ENCODE measurements around the gene ITGA6.

ITGA6 gene

DNA sequence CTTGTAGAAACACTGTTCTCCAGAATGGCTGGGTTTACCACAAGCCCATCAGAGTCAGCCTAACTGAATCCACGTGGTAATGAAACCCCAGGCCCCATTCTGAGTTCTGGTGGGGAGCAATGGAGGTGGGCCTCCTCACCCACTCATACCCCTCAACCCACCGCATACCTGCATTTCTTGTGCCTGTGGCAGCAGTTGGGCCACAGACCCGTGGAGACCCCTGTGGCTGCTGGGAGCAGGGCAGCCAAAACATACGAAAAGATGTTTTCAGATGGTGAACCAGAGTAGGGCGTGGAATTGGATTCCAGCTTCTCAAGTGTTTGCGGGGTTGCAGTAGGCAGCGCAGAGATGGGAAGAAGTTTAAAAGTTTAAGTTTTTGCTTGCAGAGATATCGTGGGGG is 51.0 kb downstream of the ITGA6 start (continued):
- TF ChIP-seq ESRRG (CRISPR knock-in tag; IDR thresholded peaks at IDR 0.05): no peak

DNA sequence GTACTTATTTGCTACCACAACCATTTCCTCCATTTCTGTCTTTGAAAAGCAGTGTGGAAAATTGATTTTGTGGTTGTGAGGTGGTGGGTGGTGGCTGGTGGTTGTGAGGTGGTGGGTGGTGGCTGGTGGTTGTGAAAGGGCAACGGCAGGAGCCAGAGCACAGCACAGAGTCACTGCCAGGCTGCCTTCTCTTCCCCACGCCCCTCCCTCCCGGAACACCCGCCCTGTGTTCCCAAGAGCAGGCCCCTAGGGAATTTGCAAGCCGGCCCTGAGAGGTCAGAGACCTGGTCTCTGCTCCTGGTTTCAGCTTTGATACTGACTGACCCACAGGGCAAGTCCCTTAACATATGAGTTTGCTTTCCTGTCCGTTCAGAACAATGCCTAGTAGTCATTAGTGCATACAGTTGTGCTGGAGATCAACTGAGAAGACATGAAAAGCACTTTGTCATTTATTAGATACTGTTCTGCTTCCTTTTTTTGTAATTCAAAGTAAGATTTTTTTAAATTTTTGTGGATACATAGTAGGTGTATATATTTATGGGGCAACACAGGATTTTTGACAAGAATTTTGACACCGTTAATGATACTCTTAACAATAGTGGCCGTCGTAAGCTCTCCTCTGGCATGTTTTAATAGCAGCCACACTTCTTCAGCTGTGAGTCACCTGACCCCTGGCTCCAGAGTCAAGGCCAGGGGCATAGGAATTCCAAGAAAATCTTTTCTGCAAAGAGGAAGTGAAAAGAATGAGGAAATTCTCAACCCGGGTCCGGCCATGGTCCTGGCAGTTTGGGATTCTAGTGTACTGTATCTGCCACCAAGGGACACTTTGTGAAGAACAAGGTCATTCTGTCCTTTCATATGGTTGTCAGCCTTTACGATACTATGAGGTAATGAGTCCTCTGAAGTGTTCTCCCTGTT is 53.2 kb downstream of the ITGA6 start:
- no peak for TF ChIP-seq ZNF8 (CRISPR knock-in tag; IDR thresholded peaks at IDR 0.05)
- TF ChIP-seq ZNF70 (CRISPR knock-in tag; IDR thresholded peaks at IDR 0.05): no peak
- TF ChIP-seq, protein P1, sequence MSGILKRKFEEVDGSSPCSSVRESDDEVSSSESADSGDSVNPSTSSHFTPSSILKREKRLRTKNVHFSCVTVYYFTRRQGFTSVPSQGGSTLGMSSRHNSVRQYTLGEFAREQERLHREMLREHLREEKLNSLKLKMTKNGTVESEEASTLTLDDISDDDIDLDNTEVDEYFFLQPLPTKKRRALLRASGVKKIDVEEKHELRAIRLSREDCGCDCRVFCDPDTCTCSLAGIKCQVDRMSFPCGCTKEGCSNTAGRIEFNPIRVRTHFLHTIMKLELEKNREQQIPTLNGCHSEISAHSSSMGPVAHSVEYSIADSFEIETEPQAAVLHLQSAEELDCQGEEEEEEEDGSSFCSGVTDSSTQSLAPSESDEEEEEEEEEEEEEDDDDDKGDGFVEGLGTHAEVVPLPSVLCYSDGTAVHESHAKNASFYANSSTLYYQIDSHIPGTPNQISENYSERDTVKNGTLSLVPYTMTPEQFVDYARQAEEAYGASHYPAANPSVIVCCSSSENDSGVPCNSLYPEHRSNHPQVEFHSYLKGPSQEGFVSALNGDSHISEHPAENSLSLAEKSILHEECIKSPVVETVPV (CRISPR knock-in tag; IDR thresholded peaks at IDR 0.05): no peak
- TF ChIP-seq, protein P2, sequence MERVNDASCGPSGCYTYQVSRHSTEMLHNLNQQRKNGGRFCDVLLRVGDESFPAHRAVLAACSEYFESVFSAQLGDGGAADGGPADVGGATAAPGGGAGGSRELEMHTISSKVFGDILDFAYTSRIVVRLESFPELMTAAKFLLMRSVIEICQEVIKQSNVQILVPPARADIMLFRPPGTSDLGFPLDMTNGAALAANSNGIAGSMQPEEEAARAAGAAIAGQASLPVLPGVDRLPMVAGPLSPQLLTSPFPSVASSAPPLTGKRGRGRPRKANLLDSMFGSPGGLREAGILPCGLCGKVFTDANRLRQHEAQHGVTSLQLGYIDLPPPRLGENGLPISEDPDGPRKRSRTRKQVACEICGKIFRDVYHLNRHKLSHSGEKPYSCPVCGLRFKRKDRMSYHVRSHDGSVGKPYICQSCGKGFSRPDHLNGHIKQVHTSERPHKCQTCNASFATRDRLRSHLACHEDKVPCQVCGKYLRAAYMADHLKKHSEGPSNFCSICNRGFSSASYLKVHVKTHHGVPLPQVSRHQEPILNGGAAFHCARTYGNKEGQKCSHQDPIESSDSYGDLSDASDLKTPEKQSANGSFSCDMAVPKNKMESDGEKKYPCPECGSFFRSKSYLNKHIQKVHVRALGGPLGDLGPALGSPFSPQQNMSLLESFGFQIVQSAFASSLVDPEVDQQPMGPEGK (CRISPR knock-in tag; IDR thresholded peaks at IDR 0.05; ENCODE audit: borderline replicate concordance): no peak
- no peak for TF ChIP-seq GLIS3 (CRISPR knock-in tag; IDR thresholded peaks at IDR 0.05)
- no peak for TF ChIP-seq OSR1 (CRISPR knock-in tag; IDR thresholded peaks at IDR 0.05)
- no peak for TF ChIP-seq ZFP3 (CRISPR knock-in tag; IDR thresholded peaks at IDR 0.05)
- no peak for TF ChIP-seq TCF4 (CRISPR knock-in tag; IDR thresholded peaks at IDR 0.05; ENCODE audit: borderline replicate concordance)
- TF ChIP-seq BACH2 (CRISPR knock-in tag; IDR thresholded peaks at IDR 0.05; ENCODE audit: borderline replicate concordance): no peak
- TF ChIP-seq, protein P3, sequence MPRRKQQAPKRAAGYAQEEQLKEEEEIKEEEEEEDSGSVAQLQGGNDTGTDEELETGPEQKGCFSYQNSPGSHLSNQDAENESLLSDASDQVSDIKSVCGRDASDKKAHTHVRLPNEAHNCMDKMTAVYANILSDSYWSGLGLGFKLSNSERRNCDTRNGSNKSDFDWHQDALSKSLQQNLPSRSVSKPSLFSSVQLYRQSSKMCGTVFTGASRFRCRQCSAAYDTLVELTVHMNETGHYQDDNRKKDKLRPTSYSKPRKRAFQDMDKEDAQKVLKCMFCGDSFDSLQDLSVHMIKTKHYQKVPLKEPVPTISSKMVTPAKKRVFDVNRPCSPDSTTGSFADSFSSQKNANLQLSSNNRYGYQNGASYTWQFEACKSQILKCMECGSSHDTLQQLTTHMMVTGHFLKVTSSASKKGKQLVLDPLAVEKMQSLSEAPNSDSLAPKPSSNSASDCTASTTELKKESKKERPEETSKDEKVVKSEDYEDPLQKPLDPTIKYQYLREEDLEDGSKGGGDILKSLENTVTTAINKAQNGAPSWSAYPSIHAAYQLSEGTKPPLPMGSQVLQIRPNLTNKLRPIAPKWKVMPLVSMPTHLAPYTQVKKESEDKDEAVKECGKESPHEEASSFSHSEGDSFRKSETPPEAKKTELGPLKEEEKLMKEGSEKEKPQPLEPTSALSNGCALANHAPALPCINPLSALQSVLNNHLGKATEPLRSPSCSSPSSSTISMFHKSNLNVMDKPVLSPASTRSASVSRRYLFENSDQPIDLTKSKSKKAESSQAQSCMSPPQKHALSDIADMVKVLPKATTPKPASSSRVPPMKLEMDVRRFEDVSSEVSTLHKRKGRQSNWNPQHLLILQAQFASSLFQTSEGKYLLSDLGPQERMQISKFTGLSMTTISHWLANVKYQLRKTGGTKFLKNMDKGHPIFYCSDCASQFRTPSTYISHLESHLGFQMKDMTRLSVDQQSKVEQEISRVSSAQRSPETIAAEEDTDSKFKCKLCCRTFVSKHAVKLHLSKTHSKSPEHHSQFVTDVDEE (CRISPR knock-in tag; IDR thresholded peaks at IDR 0.05): no peak
- TF ChIP-seq, protein P4, sequence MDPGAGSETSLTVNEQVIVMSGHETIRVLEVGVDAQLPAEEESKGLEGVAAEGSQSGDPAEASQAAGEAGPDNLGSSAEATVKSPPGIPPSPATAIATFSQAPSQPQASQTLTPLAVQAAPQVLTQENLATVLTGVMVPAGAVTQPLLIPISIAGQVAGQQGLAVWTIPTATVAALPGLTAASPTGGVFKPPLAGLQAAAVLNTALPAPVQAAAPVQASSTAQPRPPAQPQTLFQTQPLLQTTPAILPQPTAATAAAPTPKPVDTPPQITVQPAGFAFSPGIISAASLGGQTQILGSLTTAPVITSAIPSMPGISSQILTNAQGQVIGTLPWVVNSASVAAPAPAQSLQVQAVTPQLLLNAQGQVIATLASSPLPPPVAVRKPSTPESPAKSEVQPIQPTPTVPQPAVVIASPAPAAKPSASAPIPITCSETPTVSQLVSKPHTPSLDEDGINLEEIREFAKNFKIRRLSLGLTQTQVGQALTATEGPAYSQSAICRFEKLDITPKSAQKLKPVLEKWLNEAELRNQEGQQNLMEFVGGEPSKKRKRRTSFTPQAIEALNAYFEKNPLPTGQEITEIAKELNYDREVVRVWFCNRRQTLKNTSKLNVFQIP (CRISPR knock-in tag; IDR thresholded peaks at IDR 0.05; ENCODE audit: borderline replicate concordance, low read depth): no peak
- TF ChIP-seq, protein P5, sequence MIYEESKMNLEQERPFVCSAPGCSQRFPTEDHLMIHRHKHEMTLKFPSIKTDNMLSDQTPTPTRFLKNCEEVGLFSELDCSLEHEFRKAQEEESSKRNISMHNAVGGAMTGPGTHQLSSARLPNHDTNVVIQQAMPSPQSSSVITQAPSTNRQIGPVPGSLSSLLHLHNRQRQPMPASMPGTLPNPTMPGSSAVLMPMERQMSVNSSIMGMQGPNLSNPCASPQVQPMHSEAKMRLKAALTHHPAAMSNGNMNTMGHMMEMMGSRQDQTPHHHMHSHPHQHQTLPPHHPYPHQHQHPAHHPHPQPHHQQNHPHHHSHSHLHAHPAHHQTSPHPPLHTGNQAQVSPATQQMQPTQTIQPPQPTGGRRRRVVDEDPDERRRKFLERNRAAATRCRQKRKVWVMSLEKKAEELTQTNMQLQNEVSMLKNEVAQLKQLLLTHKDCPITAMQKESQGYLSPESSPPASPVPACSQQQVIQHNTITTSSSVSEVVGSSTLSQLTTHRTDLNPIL (CRISPR knock-in tag; IDR thresholded peaks at IDR 0.05; ENCODE audit: low read depth): no peak
- TF ChIP-seq ARNTL (CRISPR knock-in tag; IDR thresholded peaks at IDR 0.05; ENCODE audit: borderline replicate concordance, low read depth): no peak
- no peak for TF ChIP-seq SNAI2 (CRISPR knock-in tag; IDR thresholded peaks at IDR 0.05)
- TF ChIP-seq RARB (CRISPR knock-in tag; IDR thresholded peaks at IDR 0.05): no peak
- no peak for TF ChIP-seq ZNF565 (CRISPR knock-in tag; conservative IDR thresholded peaks at IDR 0.05; ENCODE audit: low read depth)
- no peak for TF ChIP-seq TOX (CRISPR knock-in tag; IDR thresholded peaks at IDR 0.05; ENCODE audit: borderline replicate concordance)
- no peak for TF ChIP-seq ZC3H10 (CRISPR knock-in tag; IDR thresholded peaks at IDR 0.05)
- TF ChIP-seq ISL1 (CRISPR knock-in tag; IDR thresholded peaks at IDR 0.05): no peak
- ATAC-seq: peak; percentile 55; the same call in 1 of the 3 replicates
